GM18861 (cell line): Measurements from ENCODE around the gene GOLGA8J.
"Not testable (repeated sequence)": the region's sequence is repeated elsewhere in the genome, so short reads cannot be mapped to it uniquely, and the experiment has no call there.

ENCODE experiments used
- ATAC-seq: cut with Tn5 transposase; IDR thresholded peaks from one replicate; pipeline ENCODE4 v1.9.1; 2021; ENCODE audit not compliant: unreplicated experiment

The GOLGA8J gene

GRCh38 chr15:30072630-30073029, 10.1 kb upstream of the GOLGA8J start:
- no peak for ATAC-seq

GRCh38 chr15:30073915-30074314, 8.8 kb upstream of the GOLGA8J start:
- no peak for ATAC-seq

GRCh38 chr15:30080816-30081215, 1.9 kb upstream of the GOLGA8J start:
- not testable (repeated sequence) for ATAC-seq

- ATAC-seq = not testable (repeated sequence)
These were observed 15.1 kb downstream of the GOLGA8J start for GRCh38 chr15:30097827-30098226.

- ATAC-seq = not testable (repeated sequence)
These were observed 20.1 kb downstream of the GOLGA8J start for GRCh38 chr15:30102890-30103289.

- ATAC-seq = not testable (repeated sequence)
These were observed 21.3 kb downstream of the GOLGA8J start for GRCh38 chr15:30103941-30104507.

- not testable (repeated sequence) for ATAC-seq
These were observed 27.8 kb downstream of the GOLGA8J start for GRCh38 chr15:30110591-30110990.

- ATAC-seq = not testable (repeated sequence)
These were observed 47.3 kb downstream of the GOLGA8J start for GRCh38 chr15:30130066-30130465.

- not testable (repeated sequence) for ATAC-seq
These were observed 52.0 kb downstream of the GOLGA8J start, which contains the start of gene GOLGA8T for GRCh38 chr15:30134751-30135150. TSS of gene GOLGA8T (plus strand) at chr15:30135051. CDS start at chr15:30135149, 98 bp downstream.
